ENCODE data around the gene CCDC78.

Gene CCDC78

GRCh38 chr16:726438-727290 lies at the start of gene CCDC78, which contains the start of gene HAGHL:
Gene CCDC78, minus strand, starts transcription at chr16:726443. Its CDS starts 76 bp downstream, at chr16:726367.
Gene HAGHL, plus strand, starts transcription at chr16:727106. Its CDS starts 404 bp downstream, at chr16:727510.
- DNase-seq, result peak; percentile 72

DNA sequence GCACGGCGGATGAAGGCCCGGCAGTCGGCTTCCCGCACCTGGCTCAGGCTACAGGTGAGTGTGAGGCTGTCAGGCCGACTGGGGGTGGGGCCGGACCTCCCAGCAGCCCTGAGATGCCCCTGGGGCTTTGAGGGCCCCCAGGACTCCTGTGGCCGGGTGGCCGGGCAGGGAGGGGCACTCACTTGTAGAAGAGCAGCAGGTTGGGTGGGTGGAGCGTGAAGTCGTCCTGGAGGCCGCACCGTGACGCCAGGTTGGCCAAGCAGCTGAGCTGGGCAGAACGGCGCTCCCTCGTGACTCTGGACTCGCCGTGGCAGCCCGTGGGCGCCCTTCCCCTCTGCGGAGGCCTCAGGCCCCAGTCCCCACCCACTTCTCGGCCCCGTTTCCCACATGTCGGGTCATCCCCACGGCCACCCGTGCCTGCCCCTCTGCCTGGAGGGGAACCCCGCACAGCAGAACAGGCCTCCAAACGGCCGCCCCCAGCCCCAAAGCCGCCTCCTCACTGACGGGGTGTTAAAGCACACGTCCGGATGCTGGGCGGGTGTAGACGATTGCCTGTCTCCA lies 49.1 kb upstream of the CCDC78 start:
- no peak for DNase-seq

GRCh38 chr16:774086-775001 lies 48.1 kb upstream of the CCDC78 start:
- DNase-seq, result no peak

DNA sequence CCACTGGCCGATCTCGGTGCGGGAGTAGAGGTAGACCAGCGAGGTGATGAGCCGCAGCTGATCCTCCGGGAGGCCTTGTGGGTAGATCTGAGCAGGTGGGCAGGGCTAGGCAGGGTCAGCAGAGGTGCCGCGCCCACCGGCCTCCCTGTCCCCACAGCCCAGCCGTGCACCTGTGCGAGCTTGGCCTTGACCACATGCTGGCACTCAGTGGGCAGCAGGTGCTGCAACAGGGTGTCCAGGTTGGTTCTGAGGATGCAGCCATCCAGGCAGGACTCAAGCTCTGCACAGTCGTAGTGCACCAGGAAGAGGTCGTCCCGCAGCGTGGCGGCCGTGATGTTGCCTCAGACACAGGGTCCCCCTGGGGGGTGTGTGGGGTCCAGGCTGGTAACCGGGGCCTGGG lies 46.7 kb upstream of the CCDC78 start:
- no peak for DNase-seq

GRCh38 chr16:770411-770810 lies 44.2 kb upstream of the CCDC78 start:
- DNase-seq, result no peak

GRCh38 chr16:769934-770333 lies 43.7 kb upstream of the CCDC78 start:
- DNase-seq, result no peak

DNA sequence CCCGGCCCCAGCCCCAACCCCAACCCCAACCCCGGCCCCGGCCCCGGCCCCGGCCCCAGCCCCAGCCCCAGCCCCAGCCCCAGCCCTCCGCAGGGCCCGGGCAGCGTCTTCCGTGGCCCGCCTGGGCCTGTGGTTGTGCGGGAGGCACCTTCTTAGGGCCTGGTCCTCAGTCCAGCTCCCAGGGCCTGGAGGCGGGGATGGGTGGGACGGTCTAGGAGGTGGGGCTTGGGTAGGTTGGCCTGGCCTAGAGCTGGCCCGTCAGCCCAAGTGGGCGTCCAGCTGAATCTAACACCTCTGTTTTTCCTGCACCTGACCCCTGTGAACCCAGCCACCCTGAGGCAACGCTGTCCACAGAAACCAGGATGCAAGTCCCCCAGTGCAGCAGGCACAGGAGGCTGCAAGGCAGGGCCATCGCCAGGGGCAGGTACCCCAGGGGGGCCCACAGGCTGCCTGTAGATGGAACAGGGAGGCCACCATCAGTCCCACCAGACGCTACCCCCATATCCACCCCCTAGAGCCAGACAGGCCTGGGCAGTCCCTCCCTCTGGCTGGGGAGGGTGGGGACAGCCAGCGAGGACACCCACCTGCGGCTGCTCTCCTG lies 43.0 kb upstream of the CCDC78 start:
- DNase-seq, result no peak

- DNase-seq, result no peak
Measured at GRCh38 chr16:768428-768827, 42.2 kb upstream of the CCDC78 start.

- no peak for DNase-seq
Measured at GRCh38 chr16:767743-768235, 41.5 kb upstream of the CCDC78 start.

GRCh38 chr16:766820-767640 lies 40.8 kb upstream of the CCDC78 start:
- DNase-seq, result no peak

DNA sequence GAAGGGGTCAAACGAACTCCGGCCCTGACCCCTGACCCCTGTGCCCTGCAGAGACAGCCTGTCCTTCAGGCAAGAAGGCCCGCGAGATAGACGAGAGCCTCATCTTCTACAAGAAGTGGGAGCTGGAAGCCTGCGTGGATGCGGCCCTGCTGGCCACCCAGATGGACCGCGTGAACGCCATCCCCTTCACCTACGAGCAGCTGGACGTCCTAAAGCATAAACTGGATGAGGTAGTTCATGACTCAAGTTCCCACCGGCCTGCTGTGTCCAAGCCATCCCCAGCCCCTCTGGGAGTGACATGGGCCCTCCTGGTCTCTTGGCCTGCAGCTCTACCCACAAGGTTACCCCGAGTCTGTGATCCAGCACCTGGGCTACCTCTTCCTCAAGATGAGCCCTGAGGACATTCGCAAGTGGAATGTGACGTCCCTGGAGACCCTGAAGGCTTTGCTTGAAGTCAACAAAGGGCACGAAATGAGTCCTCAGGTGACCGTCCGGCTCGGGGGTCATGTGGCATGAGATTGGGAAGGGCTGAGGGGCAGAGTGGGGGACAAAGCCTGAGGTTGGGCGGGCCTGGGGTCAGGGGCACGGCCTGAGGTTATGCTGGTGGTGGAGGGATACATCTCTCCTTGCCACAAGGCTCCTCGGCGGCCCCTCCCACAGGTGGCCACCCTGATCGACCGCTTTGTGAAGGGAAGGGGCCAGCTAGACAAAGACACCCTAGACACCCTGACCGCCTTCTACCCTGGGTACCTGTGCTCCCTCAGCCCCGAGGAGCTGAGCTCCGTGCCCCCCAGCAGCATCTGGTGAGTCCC lies 40.0 kb upstream of the CCDC78 start:
- DNase-seq, result no peak

GRCh38 chr16:765488-765865 lies 39.2 kb upstream of the CCDC78 start:
- no peak for DNase-seq

GRCh38 chr16:764848-765487 lies 38.7 kb upstream of the CCDC78 start:
- DNase-seq, result no peak

DNA sequence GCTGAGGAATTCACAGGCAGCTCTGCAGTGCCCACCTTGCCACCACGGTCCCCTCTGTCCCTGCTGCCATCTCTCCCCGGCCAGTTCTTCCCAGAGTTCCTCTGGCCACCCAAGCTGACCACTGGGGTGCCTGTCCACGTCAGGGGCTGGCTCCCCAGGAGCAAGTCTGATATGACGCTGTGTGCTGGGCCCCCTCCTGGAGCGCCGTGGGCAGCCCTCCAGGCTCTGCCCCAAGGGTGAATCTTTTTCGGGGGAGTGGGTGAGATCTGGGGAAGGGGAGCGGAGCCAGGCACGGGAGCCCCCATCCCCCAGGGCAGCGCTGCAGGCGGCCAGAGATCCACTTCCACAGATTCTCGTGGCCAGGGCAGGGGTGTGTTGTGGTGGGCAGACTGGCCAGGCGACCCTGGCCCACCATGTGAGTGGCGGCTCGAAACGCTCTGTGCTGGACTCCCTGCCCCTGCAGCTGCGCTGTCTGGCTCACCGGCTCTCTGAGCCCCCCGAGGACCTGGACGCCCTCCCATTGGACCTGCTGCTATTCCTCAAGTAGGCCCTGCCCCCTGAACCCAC lies 38.0 kb upstream of the CCDC78 start:
- no peak for DNase-seq

GRCh38 chr16:763369-764183 lies 37.3 kb upstream of the CCDC78 start:
- DNase-seq, result no peak

- DNase-seq, result no peak
Measured at GRCh38 chr16:762595-763268, 36.5 kb upstream of the CCDC78 start.

DNA sequence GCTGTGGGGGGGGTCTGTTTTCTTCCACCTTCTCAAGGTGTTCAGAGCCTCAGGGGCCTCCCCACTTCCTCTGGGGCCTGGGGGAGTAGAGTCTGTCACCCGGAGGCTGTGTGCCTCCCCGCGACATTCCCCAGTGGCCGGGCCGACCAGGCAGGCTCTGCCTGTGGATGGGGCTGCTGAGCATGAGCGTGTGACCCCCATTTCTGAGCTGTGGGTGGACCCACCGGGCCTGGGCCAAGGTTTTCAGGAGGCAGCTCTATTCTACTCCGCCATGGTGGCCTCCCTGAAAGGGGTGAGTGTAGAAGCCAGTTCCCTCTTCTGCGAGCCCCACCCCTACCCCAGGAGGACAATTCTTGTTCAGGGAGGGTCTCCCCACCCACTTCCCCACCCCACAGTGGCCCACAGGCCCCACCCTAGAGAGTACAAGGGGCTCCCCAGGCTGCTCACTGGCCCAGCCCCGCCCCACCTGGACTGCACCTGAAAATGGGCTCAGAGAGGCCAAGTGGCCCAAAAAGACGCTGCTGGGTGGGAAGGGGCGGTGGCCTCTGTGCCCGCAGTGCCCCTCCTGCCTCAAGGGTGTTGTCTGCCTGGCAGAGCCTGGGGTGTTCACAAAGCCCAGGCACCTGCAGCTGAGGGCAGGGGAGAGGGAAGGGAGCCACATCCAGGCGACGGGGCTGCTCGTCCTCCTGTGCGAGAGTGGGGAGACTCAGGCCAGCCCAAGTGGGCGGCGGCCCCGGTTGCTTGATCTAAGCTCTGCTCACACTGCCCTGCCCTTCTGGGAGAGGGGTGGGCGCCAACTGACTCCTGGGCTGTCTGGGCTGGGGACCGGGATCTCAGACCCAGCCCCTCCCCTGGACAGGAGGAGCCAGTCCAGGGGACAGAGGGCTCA lies 35.6 kb upstream of the CCDC78 start:
- DNase-seq, result no peak
